NCI-H748 treated with DMSO at 0.1 percent for 48 hours (cell line): ENCODE measurements around the gene DDI2.

Experiments
- DNase-seq: peaks from one replicate; lab custom pipeline; 2025; lab: John Stamatoyannopoulos, UW

DDI2 gene

DNA sequence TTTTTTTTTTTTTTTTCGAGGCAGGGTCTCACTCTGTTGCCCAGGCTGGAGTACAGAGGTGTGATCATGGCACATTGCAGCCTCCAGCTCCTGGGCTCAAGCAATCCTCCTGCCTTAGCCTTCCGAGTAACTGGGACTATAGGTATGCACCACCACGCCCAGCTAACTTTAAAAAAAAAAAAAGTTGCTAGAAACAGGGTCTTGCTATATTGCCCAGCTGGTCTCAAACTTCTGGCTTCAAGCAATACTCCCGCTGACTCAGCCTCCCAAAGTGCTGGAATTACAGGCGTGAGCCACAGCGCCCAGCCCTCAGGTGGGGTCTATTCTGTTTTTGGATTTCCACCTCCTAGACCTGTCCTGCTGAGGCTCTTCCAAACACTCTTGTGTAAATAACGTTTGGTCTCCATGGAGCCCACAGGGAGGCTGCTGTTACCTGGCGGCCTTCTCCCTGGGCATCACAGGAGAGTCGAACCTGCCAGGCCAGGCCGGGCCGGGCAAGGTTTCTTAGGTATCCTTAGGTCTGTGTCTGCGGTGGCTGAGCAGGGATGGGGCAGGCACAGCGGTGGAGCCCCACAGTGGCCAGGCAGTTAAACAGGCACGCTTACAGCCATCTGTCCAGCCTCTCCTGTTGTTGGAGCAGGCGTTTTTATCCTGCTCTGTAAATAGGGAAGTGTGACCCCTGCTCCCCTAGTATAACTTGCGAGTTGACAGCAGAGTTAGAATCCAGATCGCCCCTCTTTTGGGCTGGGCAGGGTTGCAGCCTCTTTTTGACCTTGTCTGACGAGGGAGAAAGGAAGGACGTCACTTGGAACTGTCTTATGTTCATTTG, 85.7 kb downstream of the DDI2 start:
- DNase-seq: no peak

DNA sequence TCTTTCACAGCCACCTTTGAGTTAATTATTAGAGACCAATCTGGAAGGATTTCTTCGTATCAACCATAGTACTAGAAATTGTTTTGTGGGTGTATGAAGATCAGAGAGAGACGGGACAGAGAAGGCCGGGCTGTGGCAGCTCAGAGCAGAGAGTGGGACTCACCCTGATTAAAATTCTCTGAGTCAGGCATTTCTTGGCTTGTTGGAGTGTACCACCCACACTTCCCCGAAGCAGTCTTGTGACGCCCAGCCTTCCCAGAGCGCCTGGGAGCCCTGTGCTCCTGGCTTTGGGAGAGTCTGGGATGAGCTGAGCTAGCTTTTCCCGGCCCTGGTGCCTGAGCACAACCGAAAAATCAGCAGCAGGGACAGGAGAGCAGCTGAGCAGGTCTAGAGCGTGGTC, 86.3 kb downstream of the DDI2 start:
- no peak for DNase-seq

DNA sequence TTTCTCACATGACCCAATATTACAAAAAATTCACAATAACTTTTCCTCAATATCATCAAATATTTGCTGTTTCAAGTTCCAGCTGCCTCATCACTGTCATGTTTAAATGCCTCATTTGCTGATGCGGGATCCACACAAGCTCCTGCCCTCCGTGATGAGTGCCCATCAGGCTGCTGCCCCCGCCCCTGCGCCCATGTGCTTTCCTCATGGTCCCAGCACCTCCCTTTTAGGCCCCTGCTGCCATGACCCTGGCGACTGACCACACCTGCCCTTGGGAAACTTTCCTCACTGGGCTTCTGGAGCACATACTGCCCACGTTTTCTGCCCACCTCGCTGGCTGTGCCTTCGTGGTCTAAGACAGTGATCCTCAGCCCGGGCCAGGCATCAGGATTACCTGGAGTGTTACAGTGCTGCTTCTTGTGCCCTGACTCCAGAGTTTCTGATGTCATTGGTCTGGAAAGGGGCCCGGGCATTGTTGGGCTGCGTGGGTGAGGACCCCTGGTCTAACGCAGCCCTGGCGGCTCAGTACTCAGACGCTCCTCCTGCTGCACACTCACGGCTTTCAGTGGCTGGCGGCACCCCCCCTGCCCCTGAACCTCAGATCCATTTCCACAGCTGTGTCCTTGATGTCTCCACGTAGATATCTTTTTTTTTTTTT, 87.4 kb downstream of the DDI2 start:
- DNase-seq: no peak

DNA sequence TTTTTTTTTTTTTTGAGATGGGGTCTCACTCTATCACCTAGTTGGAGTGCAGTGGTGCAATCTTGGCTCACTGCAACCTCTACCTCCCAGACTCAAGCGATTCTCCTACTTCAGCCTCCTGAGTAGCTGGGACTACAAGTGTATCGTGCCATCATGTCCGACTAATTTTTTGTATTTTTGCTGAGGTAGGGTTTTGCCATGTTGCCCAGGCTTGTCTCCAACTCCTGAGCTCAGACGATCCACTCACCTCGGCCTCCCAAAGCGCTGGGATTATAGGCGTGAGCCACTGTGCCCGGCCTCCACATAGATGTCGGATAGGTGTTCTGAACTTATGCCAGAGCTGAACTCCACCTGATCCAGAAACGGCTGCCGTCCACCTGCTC, 87.9 kb downstream of the DDI2 start:
- no peak for DNase-seq

DNA sequence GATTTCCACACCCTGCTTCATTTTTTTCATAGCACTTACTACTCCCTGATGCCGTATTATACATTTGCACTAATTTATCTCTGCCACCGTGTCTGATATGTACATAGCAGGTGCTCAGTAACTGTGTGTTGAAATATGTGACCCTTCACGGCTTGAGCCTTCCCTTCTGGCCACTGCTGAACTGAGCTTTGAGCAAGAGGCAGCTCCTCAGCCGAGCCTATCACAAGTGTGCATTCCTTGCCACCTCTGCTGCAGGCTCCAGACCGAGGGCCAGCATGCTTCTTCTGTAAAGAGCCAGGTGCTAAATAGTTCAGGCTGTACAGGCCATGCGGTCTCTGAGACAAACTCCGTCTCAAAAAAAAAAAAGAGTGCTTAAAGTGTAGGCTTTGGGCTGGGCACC, 89.5 kb downstream of the DDI2 start:
- no peak for DNase-seq

DNA sequence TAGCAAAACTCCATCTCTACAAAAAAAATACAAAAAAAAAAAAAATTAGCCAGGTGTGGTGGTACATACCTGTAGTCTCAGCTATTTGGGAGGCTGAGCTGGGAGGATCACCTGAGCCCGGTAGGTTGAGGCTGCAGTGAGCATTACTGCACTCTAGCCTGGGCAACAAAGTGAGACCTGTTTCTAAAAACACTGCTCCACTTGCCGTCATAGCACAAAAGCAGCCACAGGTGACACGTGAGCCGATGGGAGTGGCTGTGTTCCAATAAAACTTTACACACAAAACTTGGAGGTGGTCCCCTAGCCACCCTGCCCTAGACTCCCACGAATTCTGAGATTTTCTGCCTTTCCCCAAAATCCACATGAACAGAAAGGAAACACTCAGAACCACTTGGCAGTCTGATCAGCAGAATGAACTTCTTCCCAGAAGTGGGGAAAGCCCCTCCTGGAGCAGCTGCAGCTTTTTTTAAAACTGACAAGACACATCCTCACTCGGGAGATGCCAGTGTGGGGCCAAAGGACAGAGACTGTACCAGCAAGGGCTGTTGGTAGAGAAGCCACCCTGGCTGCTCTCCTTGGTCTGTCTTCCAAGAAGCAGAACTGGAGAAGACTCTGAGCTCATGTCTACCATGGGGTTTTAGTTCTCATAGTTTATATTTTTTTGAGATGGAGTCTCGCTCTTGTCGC, 90.1 kb downstream of the DDI2 start:
- DNase-seq: no peak

DNA sequence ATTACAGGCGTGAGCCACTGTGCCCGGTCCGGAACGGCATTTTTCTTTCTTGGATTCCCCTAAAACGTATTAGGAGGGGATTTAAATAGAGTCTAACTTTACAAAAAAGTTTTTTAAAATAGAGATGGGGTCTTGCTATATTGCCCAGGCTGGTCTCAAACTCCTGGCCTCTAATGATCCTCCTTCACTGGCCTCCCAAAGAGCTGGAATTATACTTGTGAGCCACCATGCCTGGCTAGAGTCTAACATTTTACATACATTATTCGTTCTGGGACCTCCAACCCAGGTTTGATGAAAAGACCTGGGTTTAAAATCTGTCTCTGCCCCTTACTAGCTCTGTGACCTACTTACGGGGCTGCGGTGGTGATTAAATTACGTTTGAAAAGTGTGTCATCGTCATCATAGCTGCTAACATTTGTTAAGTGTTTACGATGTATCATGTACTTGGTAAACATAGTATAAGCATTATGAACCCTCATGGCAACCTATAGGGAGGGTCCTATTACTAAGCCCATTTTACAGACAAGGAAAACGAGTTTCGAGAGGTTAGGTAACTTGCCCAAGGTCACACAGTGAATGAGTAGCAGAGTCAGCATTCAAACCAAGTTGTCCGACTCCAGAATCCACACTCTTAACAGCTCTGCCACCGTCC, 91.4 kb downstream of the DDI2 start:
- no peak for DNase-seq

DNA sequence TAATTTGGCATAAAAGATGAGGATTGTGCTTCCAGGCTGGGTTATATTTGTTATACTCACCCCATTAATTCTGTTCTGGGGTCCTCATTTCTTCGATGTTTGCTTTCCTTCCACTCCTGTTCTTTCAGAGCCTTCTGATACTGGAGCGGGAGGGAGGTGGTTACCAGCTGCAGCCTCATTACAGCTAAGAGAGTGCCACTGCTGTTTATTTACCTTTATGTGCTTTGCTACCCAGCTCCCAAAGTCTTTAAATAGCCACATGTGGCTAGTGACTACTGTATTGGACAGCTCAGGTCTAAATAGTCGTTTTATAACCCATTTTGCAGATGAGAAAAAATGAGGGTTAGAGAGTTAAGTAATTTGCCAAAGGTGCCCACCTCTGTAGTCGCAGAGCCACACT, 92.0 kb downstream of the DDI2 start:
- DNase-seq: no peak

DNA sequence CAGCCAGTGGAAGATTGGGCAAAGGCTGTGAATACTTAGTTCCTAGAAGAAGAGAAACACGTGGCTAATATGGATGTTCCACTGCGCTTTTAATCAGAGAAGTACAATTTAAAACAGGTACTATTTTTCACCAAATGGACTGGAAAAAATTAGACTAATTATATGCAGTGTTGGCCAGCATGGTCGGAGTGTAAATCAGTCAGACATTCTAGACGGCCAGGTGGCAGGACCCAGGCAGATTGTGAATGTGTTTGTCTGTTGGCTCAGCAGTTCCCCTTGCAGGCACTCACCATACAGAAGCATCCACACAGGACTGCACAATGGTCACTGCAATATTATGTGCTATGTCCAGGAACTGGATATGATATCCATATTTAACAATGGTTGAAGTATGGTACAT, 94.9 kb downstream of the DDI2 start:
- DNase-seq: no peak

DNA sequence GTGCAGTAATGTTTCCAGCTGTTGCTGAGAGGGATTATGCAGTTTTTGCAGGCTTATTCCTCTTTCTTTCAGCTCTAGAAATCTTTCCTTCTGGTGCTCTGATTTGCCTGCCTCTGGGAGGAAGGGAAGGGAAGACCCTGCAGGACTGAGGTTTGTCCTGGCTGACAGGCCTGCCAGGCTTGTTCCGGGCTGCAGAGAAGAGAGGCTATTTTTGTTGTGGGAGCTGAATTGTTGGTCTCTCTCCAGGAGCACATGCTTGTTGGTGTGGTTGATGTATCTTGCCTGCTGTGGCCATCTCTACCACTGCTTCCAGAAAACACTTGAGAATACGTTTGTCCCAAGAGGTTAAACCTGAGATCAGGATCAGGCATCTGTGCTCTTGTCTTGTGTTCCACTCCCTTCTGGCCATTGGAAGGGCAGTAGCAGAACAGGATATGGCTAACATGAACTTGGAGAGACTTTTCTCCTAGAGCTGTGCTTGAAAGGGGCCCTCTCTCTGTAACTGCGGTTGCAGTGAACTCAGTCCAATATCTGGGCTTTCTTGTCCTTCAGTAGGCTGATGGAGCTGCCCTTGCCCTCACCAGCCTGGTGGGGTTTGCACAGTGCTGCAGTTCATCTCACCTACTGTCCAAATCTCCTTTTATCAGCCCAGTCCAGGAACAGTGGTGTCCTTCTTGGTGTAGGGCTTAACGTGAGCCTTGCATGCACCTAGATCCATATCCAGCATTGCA, 97.3 kb downstream of the DDI2 start:
- DNase-seq: no peak

DNA sequence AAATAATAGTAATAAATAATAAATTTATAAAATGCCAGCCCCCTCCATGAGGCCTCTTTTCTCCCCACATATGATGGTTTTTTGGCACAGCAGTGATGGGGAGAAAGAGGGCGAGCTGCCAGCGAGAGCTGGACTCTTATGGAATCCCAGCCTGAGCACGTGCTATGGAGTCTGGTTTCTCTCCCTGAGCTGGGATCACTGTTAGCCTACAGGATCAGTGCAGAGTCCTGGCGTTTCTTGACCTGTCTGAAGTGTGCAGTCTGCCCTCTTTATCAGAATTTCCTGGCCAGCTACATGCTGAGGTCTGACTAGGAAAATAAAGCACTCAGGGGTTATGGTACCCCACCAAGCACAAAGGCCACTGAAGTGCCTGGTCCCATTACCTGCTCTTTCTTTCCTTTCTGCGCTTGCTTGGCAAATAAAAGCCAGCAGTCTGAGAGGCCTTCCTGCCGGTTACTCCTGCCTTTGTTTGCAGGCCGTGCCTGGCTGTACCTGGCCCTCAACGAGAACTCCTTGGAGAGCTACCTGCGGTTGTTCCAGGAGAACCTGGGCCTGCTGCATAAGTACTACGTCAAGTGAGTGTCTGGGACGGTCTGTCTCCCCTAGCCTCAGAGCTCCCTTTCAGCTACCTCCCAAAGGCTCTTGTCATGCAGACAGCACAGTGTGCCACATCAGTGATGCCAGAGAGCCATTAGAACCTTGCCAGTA, 100.3 kb downstream of the DDI2 start:
- DNase-seq: no peak

DNA sequence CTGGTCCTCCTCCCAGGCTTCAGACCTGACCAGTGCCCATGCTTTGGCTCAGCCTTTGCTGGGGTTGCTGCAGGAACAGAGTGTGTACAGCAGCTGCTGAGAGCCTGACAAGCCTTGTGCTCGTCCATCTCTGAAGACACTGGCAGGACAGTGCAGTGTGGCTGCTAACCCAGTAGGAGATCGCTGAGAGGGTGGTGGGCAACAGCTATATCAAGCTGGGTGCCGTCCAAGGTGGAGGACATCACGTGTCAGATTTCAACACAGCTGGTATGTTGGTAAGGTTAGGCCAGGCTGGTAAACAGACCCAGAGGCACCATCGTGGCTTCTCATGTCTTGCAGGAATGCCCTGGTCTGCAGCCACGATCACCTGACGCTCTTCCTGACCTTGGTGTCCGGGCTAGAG, 100.9 kb downstream of the DDI2 start:
- no peak for DNase-seq
